ENCODE results near the gene TRAPPC3.
"Not testable (repeated sequence)": the region's sequence is repeated elsewhere in the genome, so short reads cannot be mapped to it uniquely, and the experiment has no call there.

Gene TRAPPC3
- total RNA-seq, result 26.1 to 51.4 reads per million in 2 donors

GRCh38 chr1:36149237-36149972 is at the start of gene TRAPPC3:
Gene TRAPPC3, minus strand, starts transcription at chr1:36149486. Its CDS starts 108 bp downstream, at chr1:36149378.
- peak; percentile 99 for DNase-seq

- no peak for DNase-seq
These were observed 49.4 kb upstream of the TRAPPC3 start for GRCh38 chr1:36198641-36199040.

GRCh38 chr1:36196805-36197204 is 47.5 kb upstream of the TRAPPC3 start:
- DNase-seq, result not testable (repeated sequence)

- DNase-seq, result peak; percentile 68
These were observed 38.7 kb upstream of the TRAPPC3 start for GRCh38 chr1:36187800-36188593.

- no peak for DNase-seq
These were observed 34.1 kb upstream of the TRAPPC3 start for GRCh38 chr1:36183309-36183856.

GRCh38 chr1:36182734-36183133 is 33.4 kb upstream of the TRAPPC3 start:
- no peak for DNase-seq

GRCh38 chr1:36179220-36179600 is 29.9 kb upstream of the TRAPPC3 start:
- no peak for DNase-seq

GRCh38 chr1:36178471-36179219 is 29.4 kb upstream of the TRAPPC3 start:
- DNase-seq, result no peak

GRCh38 chr1:36177589-36178431 is 28.5 kb upstream of the TRAPPC3 start:
- no peak for DNase-seq

GRCh38 chr1:36176106-36176949 is 27.0 kb upstream of the TRAPPC3 start:
- no peak for DNase-seq

GRCh38 chr1:36175137-36176095 is 26.1 kb upstream of the TRAPPC3 start:
- no peak for DNase-seq

- no peak for DNase-seq
These were observed 25.4 kb upstream of the TRAPPC3 start for GRCh38 chr1:36174713-36175112.

GRCh38 chr1:36172983-36173382 is 23.7 kb upstream of the TRAPPC3 start:
- DNase-seq, result no peak

- DNase-seq, result no peak
These were observed 22.9 kb upstream of the TRAPPC3 start for GRCh38 chr1:36172017-36172747.

- no peak for DNase-seq
These were observed 21.5 kb upstream of the TRAPPC3 start for GRCh38 chr1:36170643-36171412.

- DNase-seq, result no peak
These were observed 19.2 kb upstream of the TRAPPC3 start for GRCh38 chr1:36168514-36168913.

- no peak for DNase-seq
These were observed 17.9 kb upstream of the TRAPPC3 start for GRCh38 chr1:36166938-36167905.
